ENCODE results near the gene PATJ.

GRCh38 chr1:61942856-61943255 lies 200.6 kb downstream of the PATJ start:
- TF ChIP-seq CTCF (IDR thresholded peaks at IDR 0.05), result no peak
- TF ChIP-seq POLR2A (IDR thresholded peaks at IDR 0.05), result no peak

All from esophagus squamous epithelium (tissue), 4 donors.